GM13976 (cell line): ENCODE data around the gene AKT1S1.

Source experiments
- DNase-seq: peaks from one replicate; pipeline ENCODE4 v3.0.0; 2012; ENCODE audit warnings: low spot score
- in situ Hi-C: fragments of 300-500 bp; cut with MboI; formaldehyde crosslinking; loops from one replicate; pipeline ENCODE4 v1.12.0; 2022; ENCODE audit warnings: low sequenced_read_pairs, mixed read lengths, inconsistent platforms; ENCODE audit not compliant: unreplicated experiment
- TF ChIP-seq, protein P1 (sequence below): IDR thresholded peaks from 2 replicates; pipeline ENCODE4 v1.5.1; 2012; ENCODE audit warnings: borderline replicate concordance, mild to moderate bottlenecking; ENCODE audit not compliant: insufficient read depth; ENCODE audit errors: extremely low read depth, missing control alignments, control extremely low read depth

AKT1S1 gene

GRCh38 chr19:49871349-49871985 is 5.7 kb downstream of the AKT1S1 start:
- in situ Hi-C loops, result no loop called here
- TF ChIP-seq, protein P1, sequence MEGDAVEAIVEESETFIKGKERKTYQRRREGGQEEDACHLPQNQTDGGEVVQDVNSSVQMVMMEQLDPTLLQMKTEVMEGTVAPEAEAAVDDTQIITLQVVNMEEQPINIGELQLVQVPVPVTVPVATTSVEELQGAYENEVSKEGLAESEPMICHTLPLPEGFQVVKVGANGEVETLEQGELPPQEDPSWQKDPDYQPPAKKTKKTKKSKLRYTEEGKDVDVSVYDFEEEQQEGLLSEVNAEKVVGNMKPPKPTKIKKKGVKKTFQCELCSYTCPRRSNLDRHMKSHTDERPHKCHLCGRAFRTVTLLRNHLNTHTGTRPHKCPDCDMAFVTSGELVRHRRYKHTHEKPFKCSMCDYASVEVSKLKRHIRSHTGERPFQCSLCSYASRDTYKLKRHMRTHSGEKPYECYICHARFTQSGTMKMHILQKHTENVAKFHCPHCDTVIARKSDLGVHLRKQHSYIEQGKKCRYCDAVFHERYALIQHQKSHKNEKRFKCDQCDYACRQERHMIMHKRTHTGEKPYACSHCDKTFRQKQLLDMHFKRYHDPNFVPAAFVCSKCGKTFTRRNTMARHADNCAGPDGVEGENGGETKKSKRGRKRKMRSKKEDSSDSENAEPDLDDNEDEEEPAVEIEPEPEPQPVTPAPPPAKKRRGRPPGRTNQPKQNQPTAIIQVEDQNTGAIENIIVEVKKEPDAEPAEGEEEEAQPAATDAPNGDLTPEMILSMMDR, result no peak
- no peak for DNase-seq

DNA sequence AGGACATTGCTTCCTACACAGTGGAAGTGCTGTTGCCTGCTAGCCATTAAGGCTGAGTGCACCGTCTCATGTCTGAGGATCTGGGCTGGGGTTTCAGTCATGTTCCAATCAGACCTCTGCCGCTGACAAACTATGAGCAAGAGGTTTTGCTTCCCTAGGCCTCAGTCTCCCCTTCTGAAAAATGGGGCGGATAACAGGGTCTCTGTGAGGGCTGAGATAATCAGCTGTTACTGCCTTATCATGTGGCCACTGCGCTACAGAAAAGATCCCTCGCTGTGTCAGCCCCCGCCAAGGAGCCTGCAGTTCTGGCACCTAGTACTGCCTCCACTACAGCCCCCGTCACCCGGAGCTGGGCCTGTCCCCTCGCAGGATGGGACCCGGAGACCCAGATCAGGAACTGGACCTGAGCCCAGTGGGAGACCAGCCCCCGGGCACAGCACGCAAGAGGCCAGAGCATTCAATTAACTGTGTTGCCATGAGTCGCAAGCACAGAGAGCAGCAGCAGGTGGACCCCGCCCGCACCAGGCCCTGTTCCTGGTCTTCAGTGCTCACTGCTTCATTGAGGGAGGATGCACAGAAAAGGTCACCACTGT is 6.8 kb downstream of the AKT1S1 start:
- TF ChIP-seq, protein P1, result no peak
- in situ Hi-C loops, result no loop called here
- no peak for DNase-seq

DNA sequence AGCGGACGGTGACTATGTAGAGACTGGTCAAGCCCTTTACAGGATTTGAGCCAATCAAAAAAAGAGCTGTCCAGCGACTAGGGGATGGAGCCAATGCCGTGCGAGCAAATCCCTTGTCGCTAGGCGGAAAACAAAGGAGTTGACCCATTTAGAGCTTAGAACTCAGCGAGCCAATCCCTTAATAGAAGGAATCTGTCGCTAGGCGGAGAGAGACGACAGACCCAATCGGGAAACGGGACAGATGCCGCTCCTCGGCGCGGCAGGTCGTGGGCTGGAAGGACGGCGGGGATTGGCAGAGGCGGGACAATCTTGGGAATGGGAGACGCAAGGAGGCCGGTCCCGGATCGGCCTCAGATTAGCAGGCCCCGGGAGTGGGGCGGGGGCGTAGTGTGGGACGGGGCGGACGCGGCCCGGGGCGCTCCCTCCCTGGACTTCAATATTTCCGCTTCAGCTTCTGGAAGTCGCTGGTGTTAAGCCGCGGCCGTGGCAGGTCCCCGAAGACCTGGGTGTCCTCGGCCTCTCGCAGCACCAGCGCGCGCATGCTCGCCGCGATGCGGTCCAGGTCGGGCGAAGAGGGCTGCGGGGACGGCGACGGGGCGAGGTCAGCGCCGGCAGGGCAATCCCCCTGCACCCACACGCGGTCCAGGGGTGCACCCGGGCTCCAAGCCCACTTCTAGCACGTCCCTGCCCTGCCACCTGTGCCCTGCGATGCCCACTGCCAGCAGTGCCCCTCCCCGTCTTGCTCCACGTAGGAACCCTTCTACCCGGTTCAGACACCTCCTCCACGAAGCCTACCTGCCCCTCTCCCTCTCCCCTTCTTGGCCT is 7.5 kb downstream of the AKT1S1 start:
- in situ Hi-C loops, result no loop called here
- TF ChIP-seq, protein P1, result no peak
- peak; percentile 91 for DNase-seq

DNA sequence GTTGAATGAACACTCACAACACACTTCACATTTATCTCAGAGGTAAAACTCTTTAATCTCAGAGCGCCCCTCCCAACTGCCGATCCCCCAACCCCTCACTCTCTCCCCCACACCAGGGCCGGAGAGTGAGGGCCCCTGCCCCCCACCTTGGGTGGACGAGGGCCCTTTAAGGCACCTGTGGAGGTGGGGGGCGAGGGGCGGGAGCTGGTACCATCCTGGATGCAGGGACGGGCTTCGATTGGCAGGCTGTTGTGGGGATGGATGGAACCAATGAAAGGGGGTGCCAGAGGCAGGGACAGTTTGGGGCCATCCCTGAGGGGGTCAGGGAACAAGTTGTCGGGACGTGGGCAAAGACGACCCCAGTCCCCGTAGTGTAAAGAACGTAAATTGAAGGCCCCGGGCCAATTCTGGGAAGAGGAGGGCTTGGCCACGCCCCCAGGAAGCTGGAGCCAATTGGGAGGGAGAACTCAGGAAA is 8.1 kb downstream of the AKT1S1 start:
- in situ Hi-C loops, result no loop called here
- TF ChIP-seq, protein P1, result no peak
- DNase-seq, result no peak

DNA sequence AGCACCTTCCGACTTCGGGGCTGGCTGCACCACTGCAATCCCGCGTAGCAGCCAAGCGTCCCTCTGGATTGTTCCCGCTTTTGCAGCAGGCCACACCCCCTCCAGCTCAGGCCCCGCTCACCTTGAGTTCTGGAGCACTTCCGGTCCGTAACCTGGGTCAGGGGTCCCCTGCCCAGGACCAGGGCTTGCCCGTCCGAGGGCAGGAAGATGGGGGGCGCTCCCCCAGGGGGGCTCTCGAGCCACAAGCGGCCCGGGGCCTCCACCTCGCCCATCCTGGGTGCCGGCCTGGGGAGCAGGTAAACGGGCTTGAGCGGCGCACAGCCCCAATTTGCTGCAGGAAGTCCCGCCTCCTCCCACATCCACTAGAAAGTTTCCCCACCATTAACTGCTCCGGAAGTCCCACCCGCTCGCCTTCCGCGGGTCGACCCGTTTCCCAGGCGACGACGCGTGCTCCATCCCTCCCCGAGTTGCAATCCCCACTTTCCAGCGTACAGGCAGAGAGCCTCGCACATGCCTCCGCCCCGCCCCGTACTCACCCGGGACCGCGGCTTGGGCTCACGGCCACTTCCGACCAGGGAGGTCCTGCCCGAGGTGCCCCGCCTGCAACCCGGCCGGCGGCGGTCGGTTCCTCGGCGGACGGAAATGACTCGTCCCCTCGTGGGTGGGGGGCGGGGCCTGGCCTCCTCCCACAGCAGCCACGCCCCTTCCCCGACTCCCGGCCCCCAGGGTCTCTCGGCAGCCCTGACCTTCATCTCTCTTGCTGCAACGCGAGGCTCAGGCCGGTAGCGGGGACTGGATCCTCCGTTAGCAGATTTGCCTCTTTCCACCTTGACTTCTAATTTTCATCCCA is 10.0 kb downstream of the AKT1S1 start, which contains the start of gene PNKP:
Gene PNKP, minus strand, starts transcription at position 644 of the 850 bp plus-strand sequence. Its CDS starts 372 bp downstream, at position 272.
- DNase-seq, result peak; percentile 96
- TF ChIP-seq, protein P1, result no peak
- in situ Hi-C loops, result no loop called here

GRCh38 chr19:49864890-49865289 is 12.3 kb downstream of the AKT1S1 start:
- TF ChIP-seq, protein P1, result no peak
- DNase-seq, result no peak
- in situ Hi-C loops, result no loop called here
